ACC112 (cell line): ENCODE data around the gene GIN1.

ENCODE experiments used
- H2AFZ ChIP-seq: fragments of 200-600 bp; sonication (generic); one replicate; pipeline ENCODE4 v1.6.0; 2017; ENCODE audit warnings: antibody characterized with exemption, low read length; ENCODE audit not compliant: unreplicated experiment
- H3K27ac ChIP-seq: fragments of 200-600 bp; sonication (generic); 2 replicates; pipeline ENCODE4 v1.5.1; 2014; ENCODE audit warnings: low read depth, mild to moderate bottlenecking, antibody characterized with exemption, low read length, moderate library complexity
- H3K27me3 ChIP-seq: fragments of 200-600 bp; sonication (generic); 2 replicates; pipeline ENCODE4 v1.6.1; 2014; ENCODE audit warnings: mild to moderate bottlenecking, antibody characterized with exemption, low read length, moderate library complexity, mixed read lengths; ENCODE audit not compliant: insufficient read depth
- H3K36me3 ChIP-seq: fragments of 200-600 bp; sonication (generic); 2 replicates; pipeline ENCODE4 v1.6.1; 2016; ENCODE audit warnings: mild to moderate bottlenecking, antibody characterized with exemption, low read length, moderate library complexity, mixed read lengths; ENCODE audit not compliant: insufficient read depth
- H3K4me1 ChIP-seq: fragments of 200-600 bp; sonication (generic); one replicate; pipeline ENCODE4 v1.6.1; 2016; ENCODE audit warnings: low read length, mixed read lengths; ENCODE audit not compliant: insufficient read depth, unreplicated experiment, control insufficient read depth
- H3K4me3 ChIP-seq: fragments of 200-600 bp; sonication (generic); 2 replicates; pipeline ENCODE4 v1.5.1; 2014; ENCODE audit warnings: mild to moderate bottlenecking, low read depth, low read length
- H3K79me2 ChIP-seq: fragments of 200-600 bp; sonication (generic); one replicate; pipeline ENCODE4 v1.6.0; 2016; ENCODE audit warnings: low read length; ENCODE audit not compliant: control insufficient read depth, unreplicated experiment, insufficient read depth

Gene GIN1

DNA sequence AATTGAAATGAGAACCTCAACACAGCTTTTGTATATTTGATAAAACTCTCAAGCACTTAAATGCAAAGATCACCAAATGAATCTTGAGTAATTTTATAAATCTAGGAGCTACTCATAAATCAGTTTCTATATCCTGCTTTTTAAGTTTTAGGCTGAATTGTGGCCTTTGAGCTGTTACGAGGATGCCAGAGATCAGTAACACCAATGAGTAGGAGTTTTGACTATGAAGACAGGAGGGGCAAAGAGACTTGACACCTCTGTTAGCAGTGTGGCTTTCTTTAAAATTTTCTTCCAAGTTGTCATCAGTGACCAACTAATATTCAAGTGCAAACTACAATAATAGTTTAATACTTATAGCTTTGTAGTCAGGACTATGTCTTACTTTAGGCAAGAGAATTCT is 12.7 kb upstream of the GIN1 start:
- no peaks in the 10 kb centered on the region; the same call in 1 of the 2 replicates for H3K36me3 ChIP-seq
- H3K4me3 ChIP-seq = peak overlapping the region; percentile 64
- no peaks in the 10 kb centered on the region for H3K79me2 ChIP-seq

DNA sequence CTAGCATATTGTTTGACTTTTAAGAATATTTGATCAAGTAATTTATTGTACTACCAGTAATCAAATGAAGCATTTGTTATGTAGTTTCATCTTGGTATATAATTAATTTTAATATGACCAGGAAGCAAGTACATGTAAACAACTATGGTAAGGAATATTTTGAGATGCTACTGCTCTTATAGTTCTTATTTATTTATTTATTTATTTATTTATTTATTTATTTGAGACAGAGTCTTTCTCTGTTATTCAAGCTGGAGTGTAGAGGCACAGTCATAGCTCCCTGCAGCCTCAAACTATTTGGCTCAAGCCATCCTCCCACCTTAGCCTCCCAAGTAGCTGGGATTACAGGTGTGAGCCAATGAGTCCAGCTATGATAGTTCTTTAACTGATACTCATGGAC is 8.3 kb upstream of the GIN1 start:
- Histone ChIP-seq H3K4me3 (no peak overlapping the region), H3K27ac (no peak overlapping the region), H2AFZ (no peak overlapping the region), H3K36me3 (no peaks in the 10 kb centered on the region), H3K4me1 (peaks cover 5% of the 10 kb centered on the region), H3K79me2 (peaks cover 6% of the 10 kb centered on the region), H3K27me3 (no peaks in the 10 kb centered on the region)

More for the DNA sequence above, 12.7 kb upstream of the GIN1 start:
- H3K27me3 ChIP-seq = no peaks in the 10 kb centered on the region
- H3K4me1 ChIP-seq = peaks cover 14% of the 10 kb centered on the region
- no peak overlapping the region for H3K27ac ChIP-seq
- H2AFZ ChIP-seq = peak overlapping the region; percentile 66

- Histone ChIP-seq H2AFZ (no peak overlapping the region), H3K4me1 (peaks cover 1% of the 10 kb centered on the region), H3K79me2 (peaks cover 14% of the 10 kb centered on the region), H3K27ac (no peak overlapping the region), H3K27me3 (no peaks in the 10 kb centered on the region), H3K36me3 (no peaks in the 10 kb centered on the region), H3K4me3 (no peak overlapping the region)
These were observed 7.4 kb upstream of the GIN1 start for GRCh38 chr5:103127292-103127817.

GRCh38 chr5:103126557-103126956 is 6.6 kb upstream of the GIN1 start:
- peaks cover 22% of the 10 kb centered on the region for H3K79me2 ChIP-seq
- H3K36me3 ChIP-seq = no peaks in the 10 kb centered on the region

DNA sequence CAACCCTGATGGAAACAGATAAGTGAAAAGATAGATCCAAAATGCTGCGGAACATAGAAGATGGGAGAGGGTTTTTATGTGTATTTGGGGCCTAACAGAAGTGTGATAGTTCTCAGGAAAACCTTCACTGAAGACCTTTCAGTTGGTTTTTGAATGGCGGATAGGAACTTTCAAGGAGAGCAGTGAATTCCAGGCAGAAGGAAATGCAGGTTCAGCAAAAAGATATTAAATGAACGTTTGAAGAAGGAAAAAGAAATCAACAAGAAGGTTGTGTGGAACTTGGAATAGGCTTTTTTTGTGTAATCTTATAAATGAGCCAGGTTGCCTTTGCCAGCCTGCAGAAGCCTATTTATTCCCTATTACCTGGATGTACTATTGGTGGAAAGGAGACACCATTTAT is 2.3 kb upstream of the GIN1 start:
- Histone ChIP-seq H3K27ac (no peak overlapping the region), H3K36me3 (no peaks in the 10 kb centered on the region), H3K79me2 (peaks cover 53% of the 10 kb centered on the region), H3K27me3 (no peaks in the 10 kb centered on the region), H2AFZ (no peak overlapping the region), H3K4me1 (peaks cover 16% of the 10 kb centered on the region), H3K4me3 (peak overlapping the region; percentile 93; the same call in 1 of the 2 replicates)

More at GRCh38 chr5:103126557-103126956, 6.6 kb upstream of the GIN1 start:
- Histone ChIP-seq H3K27me3 (no peaks in the 10 kb centered on the region), H3K4me3 (no peak overlapping the region), H2AFZ (no peak overlapping the region), H3K4me1 (peaks cover 9% of the 10 kb centered on the region), H3K27ac (no peak overlapping the region)

DNA sequence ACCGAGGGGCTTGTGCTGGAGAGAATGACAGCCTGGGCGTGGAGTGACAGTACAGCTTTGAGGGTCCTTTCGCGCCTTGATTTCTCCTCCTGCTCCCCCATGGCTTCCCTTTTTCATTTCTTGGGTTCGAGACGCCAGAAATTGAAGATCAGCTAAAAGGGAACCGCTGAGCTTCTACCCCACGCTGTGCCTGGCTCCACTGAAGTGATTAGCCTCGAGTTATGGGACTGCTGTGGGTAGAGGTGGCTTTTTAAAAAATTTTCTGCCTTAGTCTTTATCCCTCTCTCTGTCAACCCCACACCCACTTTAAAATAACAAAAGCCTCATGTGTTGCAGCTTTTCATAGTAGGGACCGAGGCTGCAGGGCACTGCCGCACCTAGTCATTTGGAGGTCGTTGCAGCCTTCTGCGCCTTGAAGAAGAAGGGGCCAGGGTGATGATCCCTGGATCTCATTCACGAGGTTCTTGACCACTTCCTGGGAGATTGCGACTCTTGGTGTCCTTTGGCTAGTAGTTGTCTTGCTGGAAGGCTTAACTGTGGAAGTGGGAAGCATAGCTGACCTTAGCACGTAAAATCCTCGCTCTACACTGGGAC is 766 bp upstream of the GIN1 start:
- Histone ChIP-seq H3K4me1 (peaks cover 16% of the 10 kb centered on the region), H3K4me3 (peak overlapping the region; percentile 93), H3K36me3 (no peaks in the 10 kb centered on the region), H3K27me3 (no peaks in the 10 kb centered on the region), H3K27ac (peak overlapping the region; percentile 97; the same call in 1 of the 2 replicates), H3K79me2 (peaks cover 66% of the 10 kb centered on the region), H2AFZ (peak overlapping the region; percentile 93)

- H2AFZ ChIP-seq = peak overlapping the region; percentile 93
- H3K27ac ChIP-seq = peak overlapping the region; percentile 97
These were observed 721 bp downstream of the GIN1 start for GRCh38 chr5:103119070-103119764.

GRCh38 chr5:103117471-103117991 is 2.4 kb downstream of the GIN1 start:
- H2AFZ ChIP-seq = no peak overlapping the region
- 0 out of 2 replicates have a peak overlapping the region, but pooled peaks have one; percentile 97 for H3K27ac ChIP-seq
- H3K4me3 ChIP-seq = peak overlapping the region; percentile 93
- H3K4me1 ChIP-seq = peaks cover 16% of the 10 kb centered on the region
- peaks cover 66% of the 10 kb centered on the region for H3K79me2 ChIP-seq
- no peaks in the 10 kb centered on the region for H3K27me3 ChIP-seq
- no peaks in the 10 kb centered on the region for H3K36me3 ChIP-seq

More at GRCh38 chr5:103119070-103119764, 721 bp downstream of the GIN1 start:
- no peaks in the 10 kb centered on the region for H3K36me3 ChIP-seq
- H3K27me3 ChIP-seq = no peaks in the 10 kb centered on the region
- peak overlapping the region; percentile 93 for H3K4me3 ChIP-seq
- peaks cover 76% of the 10 kb centered on the region for H3K79me2 ChIP-seq
- peaks cover 16% of the 10 kb centered on the region for H3K4me1 ChIP-seq

GRCh38 chr5:103114440-103114839 is 5.5 kb downstream of the GIN1 start:
- no peak overlapping the region for H3K27ac ChIP-seq
- peaks cover 43% of the 10 kb centered on the region for H3K79me2 ChIP-seq
- 0 out of 2 replicates have a peak, but pooled peaks cover 4% of the 10 kb centered on the region for H3K36me3 ChIP-seq
- H2AFZ ChIP-seq = no peak overlapping the region
- no peak overlapping the region for H3K4me3 ChIP-seq
- H3K27me3 ChIP-seq = no peaks in the 10 kb centered on the region
- H3K4me1 ChIP-seq = peaks cover 5% of the 10 kb centered on the region

DNA sequence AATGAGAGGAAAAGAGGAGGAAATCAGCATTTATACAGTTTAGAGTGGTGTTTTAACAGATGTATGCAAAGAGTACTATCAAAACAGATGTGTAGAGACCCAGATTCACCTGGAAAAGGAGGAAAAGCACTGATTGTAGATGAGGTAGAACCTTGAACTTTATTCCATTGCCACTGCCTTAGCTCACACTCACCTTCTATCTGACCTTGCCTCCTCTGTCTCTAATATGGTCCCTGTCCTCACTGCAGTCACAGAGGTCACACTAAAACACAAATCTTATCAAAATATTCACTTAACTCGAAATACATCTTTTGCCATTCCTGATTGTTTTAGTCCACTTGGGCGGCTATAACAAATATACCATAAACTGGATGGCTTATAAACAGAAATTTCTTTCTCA is 7.0 kb downstream of the GIN1 start:
- Histone ChIP-seq H3K79me2 (peaks cover 31% of the 10 kb centered on the region), H3K27me3 (no peaks in the 10 kb centered on the region), H3K36me3 (0 out of 2 replicates have a peak, but pooled peaks cover 4% of the 10 kb centered on the region), H3K27ac (no peak overlapping the region), H3K4me1 (peaks cover 5% of the 10 kb centered on the region), H3K4me3 (no peak overlapping the region), H2AFZ (no peak overlapping the region)
